Vagina (tissue), 2 donors: ENCODE measurements around the gene FXR1. TPM values are rescaled to one million over a fixed set of nuclear protein-coding genes. Genes with fewer than 3 reads are reported as not detected.

Source experiments
- DNase-seq, 2 donors: peaks; one replicate each; pipeline ENCODE4 v3.0.0-alpha.2; 2017; ENCODE audit errors: extremely low spot score in 2 of 2
- H3K27ac ChIP-seq: fragments of 200-600 bp; sonication (generic); one replicate; pipeline ENCODE4 v1.5.1; 2019
- H3K27me3 ChIP-seq: fragments of 200-600 bp; sonication (generic); one replicate; pipeline ENCODE4 v1.5.1; 2019
- H3K36me3 ChIP-seq, 2 donors: fragments of 200-600 bp; sonication (generic); one replicate each; pipeline ENCODE4 v1.5.1; 2017 to 2019
- H3K4me1 ChIP-seq: fragments of 200-600 bp; sonication (generic); one replicate; pipeline ENCODE4 v1.5.1; 2019
- H3K4me3 ChIP-seq, 2 donors: fragments of 200-600 bp; sonication (generic); 1 replicate in 1 of 2; 2 replicates in 1 of 2; pipeline ENCODE4 v1.5.1; 2016 to 2019
- H3K9me3 ChIP-seq: fragments of 200-600 bp; sonication (generic); one replicate; pipeline ENCODE4 v1.5.1; 2019
- POLR2A ChIP-seq, 2 donors: fragments of 450-650 bp; IDR thresholded peaks; one replicate each; pipeline ENCODE4 v1.6.1; 2017; ENCODE audit warnings: antibody characterized with exemption in 2 of 2, mild to moderate bottlenecking in 2 of 2, moderate library complexity in 2 of 2
- POLR2AphosphoS5 ChIP-seq, 2 donors: sonication (generic); formaldehyde crosslinking; IDR thresholded peaks; one replicate each; pipeline ENCODE4 v1.9.0; 2017; ENCODE audit warnings: antibody characterized with exemption in 2 of 2, mild to moderate bottlenecking in 2 of 2, low read depth in 1 of 2; ENCODE audit not compliant: insufficient read depth in 1 of 2
- intact Hi-C: fragments of 100-400 bp; cut with DNase I; formaldehyde crosslinking; loops from one replicate; pipeline ENCODE4 v1.15.1; 2023
- total RNA-seq: library from RNA; depleted of rRNA; stranded (reverse); fragments of >200 nt; gene quantifications from one replicate; pipeline ENCODE4 v1.2.3, GENCODE V29; 2016
- TF ChIP-seq, protein P1 (sequence below), 3 experiments: fragments of 450-650 bp in 2 of 3; fragments of 200-600 bp in 1 of 3; sonication (generic) in 1 of 3; IDR thresholded peaks; one replicate each; pipeline ENCODE4 v1.5.1; 2017 to 2019; ENCODE audit warnings: antibody characterized with exemption in 3 of 3, mild to moderate bottlenecking in 2 of 3, moderate library complexity in 2 of 3

Gene FXR1
- total RNA-seq, 1 donor from 2014 or later: 99.7 TPM

DNA sequence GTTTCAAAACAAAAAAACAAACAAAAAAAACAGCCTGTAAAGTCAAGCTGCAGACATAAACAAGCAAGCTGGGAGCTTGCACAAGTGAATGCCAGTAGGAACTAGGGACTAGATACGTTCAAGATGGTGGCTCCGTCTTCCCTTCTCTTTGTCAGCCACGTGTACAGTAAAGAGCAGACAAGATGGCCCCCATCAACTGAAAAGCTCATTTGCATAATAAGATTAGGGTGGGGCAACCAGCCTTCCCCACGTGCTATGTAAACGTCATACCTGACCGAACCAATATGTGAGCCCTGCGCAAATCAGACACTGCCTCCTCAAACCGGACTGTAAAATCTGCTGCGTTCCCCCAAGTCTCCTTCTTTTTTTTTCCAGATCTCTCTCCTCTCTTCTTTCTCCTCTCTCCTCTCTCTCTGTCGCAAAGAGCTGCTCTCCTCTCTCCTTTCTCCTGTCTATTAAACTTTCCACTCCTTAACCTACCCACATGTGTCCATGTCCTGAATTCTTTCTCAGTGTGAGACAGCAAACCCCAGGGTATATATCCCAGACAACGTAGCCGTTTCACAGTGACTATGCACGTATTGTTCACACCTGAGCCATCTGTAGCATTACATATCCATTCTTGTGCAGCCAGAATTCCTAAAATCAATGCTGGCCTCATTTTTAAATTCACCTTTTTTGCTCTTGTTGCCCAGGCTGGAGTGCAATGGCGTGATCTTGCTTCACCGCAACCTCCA lies 31.2 kb upstream of the FXR1 start:
- H3K27me3 ChIP-seq: no peaks in the 10 kb centered on the region
- intact Hi-C loops: no loop called here
- no peak overlapping the region for H3K4me3 ChIP-seq
- no peaks in the 10 kb centered on the region for H3K4me1 ChIP-seq
- no peak for DNase-seq
- H3K27ac ChIP-seq: no peak overlapping the region
- H3K36me3 ChIP-seq: no peaks in the 10 kb centered on the region
- TF ChIP-seq, protein P1, sequence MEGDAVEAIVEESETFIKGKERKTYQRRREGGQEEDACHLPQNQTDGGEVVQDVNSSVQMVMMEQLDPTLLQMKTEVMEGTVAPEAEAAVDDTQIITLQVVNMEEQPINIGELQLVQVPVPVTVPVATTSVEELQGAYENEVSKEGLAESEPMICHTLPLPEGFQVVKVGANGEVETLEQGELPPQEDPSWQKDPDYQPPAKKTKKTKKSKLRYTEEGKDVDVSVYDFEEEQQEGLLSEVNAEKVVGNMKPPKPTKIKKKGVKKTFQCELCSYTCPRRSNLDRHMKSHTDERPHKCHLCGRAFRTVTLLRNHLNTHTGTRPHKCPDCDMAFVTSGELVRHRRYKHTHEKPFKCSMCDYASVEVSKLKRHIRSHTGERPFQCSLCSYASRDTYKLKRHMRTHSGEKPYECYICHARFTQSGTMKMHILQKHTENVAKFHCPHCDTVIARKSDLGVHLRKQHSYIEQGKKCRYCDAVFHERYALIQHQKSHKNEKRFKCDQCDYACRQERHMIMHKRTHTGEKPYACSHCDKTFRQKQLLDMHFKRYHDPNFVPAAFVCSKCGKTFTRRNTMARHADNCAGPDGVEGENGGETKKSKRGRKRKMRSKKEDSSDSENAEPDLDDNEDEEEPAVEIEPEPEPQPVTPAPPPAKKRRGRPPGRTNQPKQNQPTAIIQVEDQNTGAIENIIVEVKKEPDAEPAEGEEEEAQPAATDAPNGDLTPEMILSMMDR (IDR thresholded peaks at IDR 0.05): no peak
- TF ChIP-seq POLR2AphosphoS5 (IDR thresholded peaks at IDR 0.05; ENCODE audit: insufficient read depth in 1 of 2, low read depth in 1 of 2) (no peak), POLR2A (IDR thresholded peaks at IDR 0.05) (no peak)
- H3K9me3 ChIP-seq: no peaks in the 10 kb centered on the region

DNA sequence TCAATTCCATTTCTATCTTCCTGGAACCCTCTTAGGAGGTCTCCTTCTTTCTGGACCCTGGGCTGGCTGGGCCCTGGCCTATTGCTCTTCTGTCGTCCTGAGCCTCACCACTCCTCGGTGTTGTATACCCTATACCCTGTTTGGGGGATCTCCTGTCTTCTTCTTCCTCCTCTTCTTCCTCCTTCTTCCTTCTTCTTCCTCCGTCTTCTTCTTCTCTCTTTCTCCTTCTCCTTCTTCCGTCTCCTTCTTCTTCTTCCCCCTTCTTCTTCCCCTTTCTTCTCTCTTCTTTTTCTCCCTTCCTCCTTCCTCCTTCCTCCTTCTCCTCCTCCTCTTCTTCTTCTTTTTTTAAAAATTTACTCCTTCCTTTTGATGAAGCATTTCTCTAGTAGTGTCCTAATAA lies 30.4 kb upstream of the FXR1 start:
- Histone ChIP-seq H3K4me1 (no peaks in the 10 kb centered on the region), H3K4me3 (no peak overlapping the region), H3K9me3 (no peaks in the 10 kb centered on the region), H3K36me3 (no peaks in the 10 kb centered on the region), H3K27me3 (no peaks in the 10 kb centered on the region), H3K27ac (no peak overlapping the region)
- intact Hi-C loops: no loop called here
- TF ChIP-seq POLR2AphosphoS5 (IDR thresholded peaks at IDR 0.05; ENCODE audit: insufficient read depth in 1 of 2, low read depth in 1 of 2) (no peak), POLR2A (IDR thresholded peaks at IDR 0.05) (no peak)
- TF ChIP-seq, protein P1 (IDR thresholded peaks at IDR 0.05): no peak
- no peak for DNase-seq

DNA sequence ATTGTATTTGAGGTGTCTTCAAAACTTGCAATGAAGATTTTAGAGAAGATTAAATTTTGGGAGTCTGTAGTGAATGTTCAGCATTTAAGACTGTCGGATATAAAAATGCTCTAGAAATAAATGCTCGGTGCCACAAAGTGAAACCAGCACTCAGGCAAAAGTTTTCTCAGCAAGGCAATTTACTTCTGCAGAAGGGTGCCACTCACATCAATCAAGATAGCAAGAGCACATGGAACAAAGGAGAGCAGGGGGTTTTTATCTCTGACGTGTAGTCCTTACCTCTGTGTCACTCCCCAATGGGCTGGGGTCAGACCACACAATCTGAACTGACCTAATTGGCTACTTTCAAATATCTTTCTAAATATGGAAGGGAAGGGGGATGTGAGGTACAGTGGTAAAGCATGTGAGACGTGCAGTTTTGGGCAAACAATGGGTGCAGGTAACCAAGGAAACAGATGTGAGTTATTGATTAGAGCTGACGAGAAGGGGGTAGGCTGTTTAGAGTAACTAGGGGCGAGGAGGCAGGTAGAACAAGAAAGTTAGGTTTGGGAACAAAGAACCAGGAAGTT lies 23.4 kb upstream of the FXR1 start:
- Histone ChIP-seq H3K4me3 (no peak overlapping the region), H3K4me1 (no peaks in the 10 kb centered on the region), H3K36me3 (no peaks in the 10 kb centered on the region), H3K9me3 (peaks cover 4% of the 10 kb centered on the region), H3K27me3 (no peaks in the 10 kb centered on the region), H3K27ac (no peak overlapping the region)
- DNase-seq: no peak
- intact Hi-C loops: no loop called here
- no peak for TF ChIP-seq POLR2A (IDR thresholded peaks at IDR 0.05)
- no peak for TF ChIP-seq POLR2AphosphoS5 (IDR thresholded peaks at IDR 0.05; ENCODE audit: insufficient read depth in 1 of 2, low read depth in 1 of 2)
- TF ChIP-seq, protein P1 (IDR thresholded peaks at IDR 0.05): no peak

DNA sequence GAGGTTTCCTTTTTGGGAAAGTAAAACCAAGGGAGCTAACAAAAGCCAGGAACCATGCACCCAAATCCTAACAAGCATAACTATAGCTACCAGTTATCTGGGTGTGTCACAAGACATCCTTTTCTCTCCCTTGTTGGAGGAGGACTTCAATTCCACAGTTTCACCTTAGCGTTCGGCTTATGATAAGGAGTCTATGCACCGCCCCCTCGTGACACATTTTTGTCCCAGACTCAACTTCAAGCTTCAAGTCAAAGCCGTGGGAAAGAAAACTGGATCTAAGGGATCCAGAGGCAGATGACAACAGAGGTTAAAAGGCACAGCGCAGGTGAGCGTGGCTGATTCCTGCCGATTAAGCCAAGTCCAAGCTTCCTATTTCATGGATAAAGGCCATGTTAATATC lies 13.9 kb upstream of the FXR1 start:
- intact Hi-C loops: no loop called here
- H3K36me3 ChIP-seq: no peaks in the 10 kb centered on the region
- no peak overlapping the region for H3K27ac ChIP-seq
- TF ChIP-seq, protein P1 (IDR thresholded peaks at IDR 0.05): no peak
- no peak for TF ChIP-seq POLR2A (IDR thresholded peaks at IDR 0.05)
- TF ChIP-seq POLR2AphosphoS5 (IDR thresholded peaks at IDR 0.05; ENCODE audit: insufficient read depth in 1 of 2, low read depth in 1 of 2): no peak
- H3K9me3 ChIP-seq: no peaks in the 10 kb centered on the region
- H3K4me1 ChIP-seq: no peaks in the 10 kb centered on the region
- H3K4me3 ChIP-seq: no peak overlapping the region
- H3K27me3 ChIP-seq: no peaks in the 10 kb centered on the region
- no peak for DNase-seq
